Activated T-helper 1 cell treated with anti-CD3 and anti-CD28 coated beads, Interleukin-12 subunit alpha, Interleukin-12 subunit beta, Interleukin-2, Interleukin-4 antibody, amounts not matched to agents 30 ng/mL and 10 ng/mL and 1 ng/mL, durations not matched to agents 14 hours and 24 hours and 36 hours (primary cell): Measurements from ENCODE around the gene TMEM100. TPM values are rescaled to one million over a fixed set of nuclear protein-coding genes. Genes with fewer than 3 reads are reported as not detected.

ENCODE experiments used
- DNase-seq: peaks from one replicate; pipeline ENCODE4 v3.0.0; 2021; ENCODE audit warnings: low spot score
- H3K27ac Mint-ChIP-seq: one replicate; pipeline ENCODE4 v1.8.0; 2021; ENCODE audit warnings: mild to moderate bottlenecking, mixed read lengths
- H3K27me3 Mint-ChIP-seq: one replicate; pipeline ENCODE4 v1.8.0; 2022; ENCODE audit warnings: mild to moderate bottlenecking, moderate library complexity, mixed read lengths; ENCODE audit not compliant: insufficient read depth
- H3K36me3 Mint-ChIP-seq: one replicate; pipeline ENCODE4 v1.8.0; 2021; ENCODE audit warnings: low read depth, mixed read lengths
- H3K4me1 Mint-ChIP-seq: one replicate; pipeline ENCODE4 v1.8.0; 2021; ENCODE audit warnings: low read depth, mixed read lengths
- H3K4me3 Mint-ChIP-seq: one replicate; pipeline ENCODE4 v1.8.0; 2021; ENCODE audit warnings: mild to moderate bottlenecking, moderate library complexity, mixed read lengths
- H3K9me3 Mint-ChIP-seq: one replicate; pipeline ENCODE4 v1.8.0; 2021; ENCODE audit warnings: mixed read lengths
- intact Hi-C: fragments of 100-400 bp; cut with micrococcal nuclease; formaldehyde crosslinking; loops from one replicate; pipeline ENCODE4 v1.15.1; 2024
- total RNA-seq: library from RNA; stranded (reverse); gene quantifications from 2 replicates; pipeline ENCODE4 v1.2.3, GENCODE V29; 2022

The TMEM100 gene
- total RNA-seq, 1 donor from 2014 or later: not detected

DNA sequence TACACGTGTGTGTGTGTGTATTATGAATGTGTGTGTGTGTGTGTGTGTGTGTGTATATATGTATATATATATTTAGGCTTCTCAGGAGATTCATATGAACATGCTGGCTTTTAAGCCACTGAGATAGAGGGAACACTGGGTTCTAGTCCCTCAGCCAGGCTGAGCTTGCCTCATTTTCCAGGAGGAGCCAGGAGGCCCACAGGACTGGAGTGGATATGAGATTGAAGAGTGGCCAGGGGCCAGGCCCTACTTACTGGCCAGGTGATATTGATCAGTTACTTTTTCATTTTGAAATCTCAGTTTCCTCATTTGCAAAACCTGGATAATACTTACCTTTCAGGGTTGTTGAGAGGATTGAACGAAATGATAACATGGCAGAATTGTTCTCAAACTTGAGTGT is 34.0 kb upstream of the TMEM100 start:
- H3K36me3 Mint-ChIP-seq: no peaks in the 10 kb centered on the region

DNA sequence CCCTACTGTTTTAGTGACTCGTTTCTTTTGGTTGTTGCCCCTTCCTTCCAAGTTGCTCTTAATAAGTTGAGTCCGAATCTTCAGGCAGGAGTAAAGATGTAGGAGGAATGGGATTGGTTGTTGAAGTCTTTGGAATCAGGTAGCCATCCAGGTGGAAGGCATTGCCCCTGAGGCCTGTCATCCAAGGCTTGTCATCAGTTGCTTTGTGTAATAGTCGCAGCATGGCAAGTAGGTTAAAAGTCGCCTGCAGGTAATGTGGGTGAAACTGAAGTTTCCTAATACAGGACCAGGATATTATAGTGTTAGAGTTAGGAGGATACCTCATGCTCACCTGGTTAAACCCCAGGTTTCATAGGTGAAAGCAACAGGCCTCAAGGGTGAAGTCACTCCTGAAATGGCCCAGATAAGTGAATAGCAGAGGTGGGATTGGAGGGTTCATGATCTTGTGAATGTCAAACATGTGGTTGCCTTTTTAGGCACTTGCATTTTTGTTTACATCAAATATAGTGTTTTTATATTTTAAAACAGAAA is 29.1 kb upstream of the TMEM100 start:
- Mint-ChIP-seq H3K4me1 (peaks cover 12% of the 10 kb centered on the region), H3K27ac (peak overlapping the region; percentile 2), H3K9me3 (no peaks in the 10 kb centered on the region), H3K27me3 (peaks cover 17% of the 10 kb centered on the region), H3K36me3 (no peaks in the 10 kb centered on the region), H3K4me3 (peak overlapping the region; percentile 87)
- DNase-seq: no peak
- intact Hi-C loops: loop anchor here (2.0 kb wide), 1 partner anchor 783 kb away; the partner anchor contains the start of genes COX11 and STXBP4

More for the DNA sequence above, 34.0 kb upstream of the TMEM100 start:
- no peak overlapping the region for H3K27ac Mint-ChIP-seq
- no peaks in the 10 kb centered on the region for H3K27me3 Mint-ChIP-seq
- no peak overlapping the region for H3K4me3 Mint-ChIP-seq
- no peak for DNase-seq
- peaks cover 2% of the 10 kb centered on the region for H3K4me1 Mint-ChIP-seq
- intact Hi-C loops: no loop called here
- H3K9me3 Mint-ChIP-seq: no peaks in the 10 kb centered on the region

DNA sequence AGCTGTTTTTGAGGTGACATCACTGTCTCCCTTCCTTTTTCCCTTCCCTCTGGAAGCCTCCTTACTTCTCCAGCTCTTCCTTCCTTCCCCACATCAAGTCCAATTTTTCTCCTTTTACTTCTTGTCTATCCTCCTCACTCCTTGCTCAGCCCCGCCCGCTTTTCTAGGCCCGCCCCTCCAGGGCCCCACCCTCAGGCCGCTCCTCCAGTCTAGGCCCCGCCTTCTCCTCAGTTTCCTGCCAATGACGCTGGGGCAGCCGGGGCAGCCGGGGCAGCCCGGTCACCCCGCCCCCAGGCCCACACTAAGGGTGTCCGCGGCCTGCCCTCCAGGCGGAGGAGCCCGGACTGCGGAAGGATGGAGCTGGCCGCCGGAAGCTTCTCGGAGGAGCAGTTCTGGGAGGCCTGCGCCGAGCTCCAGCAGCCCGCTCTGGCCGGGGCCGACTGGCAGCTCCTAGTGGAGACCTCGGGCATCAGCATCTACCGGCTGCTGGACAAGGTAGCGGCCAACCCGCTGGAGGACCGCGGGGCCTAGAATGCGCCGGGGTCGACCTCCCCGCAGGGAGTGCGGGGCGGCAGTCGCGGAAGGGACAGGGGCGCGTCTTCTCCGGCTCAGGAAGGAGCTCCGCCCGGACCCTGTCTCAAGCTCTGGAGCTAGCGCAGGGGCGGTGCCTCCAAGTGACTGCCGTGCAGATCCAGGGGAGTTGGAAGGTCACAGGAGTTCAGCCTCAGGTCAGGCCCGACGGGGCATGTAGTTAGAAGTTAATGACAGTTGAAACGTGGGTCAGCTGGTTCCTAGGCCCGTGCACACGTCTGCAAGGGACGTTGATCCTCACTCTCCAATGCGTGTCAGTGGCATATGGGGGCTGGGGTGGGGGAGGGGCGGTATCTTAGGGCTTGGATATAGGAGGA is 28.3 kb upstream of the TMEM100 start, which contains the start of gene PCTP:
Gene PCTP (plus strand): TSS at position 302 of the 908 bp plus-strand sequence. CDS start 53 bp downstream, at position 355.
- no peaks in the 10 kb centered on the region for H3K9me3 Mint-ChIP-seq

DNA sequence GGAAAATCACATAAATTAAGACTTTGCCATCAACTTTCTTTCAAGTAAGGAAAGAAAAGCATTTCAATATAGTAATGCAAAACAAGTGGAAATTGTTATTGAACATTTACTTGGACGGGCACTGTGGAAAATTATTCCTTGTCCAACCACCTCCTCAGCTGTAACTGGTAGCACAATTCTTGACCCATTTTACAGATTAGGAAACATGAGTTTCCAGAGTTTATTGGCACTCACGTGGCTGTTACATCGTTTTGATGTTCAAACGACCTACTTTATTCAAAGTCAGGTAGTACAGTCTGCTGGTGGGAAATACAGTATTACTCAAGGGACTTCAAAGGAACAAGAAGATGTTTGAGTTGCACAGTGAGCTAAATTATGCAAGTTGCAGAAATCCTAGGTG is 27.3 kb upstream of the TMEM100 start:
- Mint-ChIP-seq H3K9me3 (no peaks in the 10 kb centered on the region), H3K27ac (no peak overlapping the region), H3K27me3 (peaks cover 30% of the 10 kb centered on the region), H3K4me1 (peaks cover 12% of the 10 kb centered on the region), H3K4me3 (peak overlapping the region; percentile 87), H3K36me3 (no peaks in the 10 kb centered on the region)
- intact Hi-C loops: loop anchor here (1.0 to 10.0 kb wide), 4 partner anchors 16 to 781 kb away; partner anchors contain the start of genes COX11 and STXBP4
- no peak for DNase-seq

More for the DNA sequence above, 28.3 kb upstream of the TMEM100 start, which contains the start of gene PCTP:
- peak within 1 kb of the TSS; percentile 87 for H3K4me3 Mint-ChIP-seq
- no peaks in the 10 kb centered on the region for H3K36me3 Mint-ChIP-seq
- H3K27me3 Mint-ChIP-seq: peaks cover 23% of the 10 kb centered on the region
- peak within 1 kb of the TSS; percentile 2 for H3K27ac Mint-ChIP-seq
- DNase-seq: peak; percentile 85
- peaks cover 12% of the 10 kb centered on the region for H3K4me1 Mint-ChIP-seq
- intact Hi-C loops: loop anchor here (1.0 to 2.0 kb wide), 3 partner anchors 17 to 782 kb away; partner anchors contain the start of genes COX11 and STXBP4

DNA sequence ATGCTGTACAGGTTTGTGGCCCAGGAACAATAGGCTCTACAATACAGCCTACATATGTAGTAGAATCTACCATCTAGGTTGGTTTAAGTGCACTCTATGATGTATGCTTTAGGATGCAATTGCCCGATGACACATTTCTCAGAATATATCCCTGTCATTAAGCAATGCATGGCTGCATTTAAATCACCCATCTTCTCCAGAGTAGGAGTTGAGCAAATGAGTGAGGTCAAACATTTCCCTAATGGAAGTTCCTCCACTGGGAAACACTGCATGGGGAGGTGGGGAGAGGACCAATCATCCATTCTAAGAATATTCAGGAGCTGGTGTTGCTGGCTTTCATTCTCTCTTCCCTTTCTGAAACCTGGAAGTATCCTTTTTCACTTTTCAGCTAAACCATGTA is 26.2 kb upstream of the TMEM100 start:
- intact Hi-C loops: loop anchor here (10.0 kb wide), 1 partner anchor 566 kb away; no protein-coding TSS in a partner anchor
- Mint-ChIP-seq H3K27me3 (peaks cover 32% of the 10 kb centered on the region), H3K9me3 (no peaks in the 10 kb centered on the region), H3K27ac (no peak overlapping the region), H3K36me3 (no peaks in the 10 kb centered on the region), H3K4me1 (peaks cover 12% of the 10 kb centered on the region), H3K4me3 (no peak overlapping the region)
- no peak for DNase-seq

DNA sequence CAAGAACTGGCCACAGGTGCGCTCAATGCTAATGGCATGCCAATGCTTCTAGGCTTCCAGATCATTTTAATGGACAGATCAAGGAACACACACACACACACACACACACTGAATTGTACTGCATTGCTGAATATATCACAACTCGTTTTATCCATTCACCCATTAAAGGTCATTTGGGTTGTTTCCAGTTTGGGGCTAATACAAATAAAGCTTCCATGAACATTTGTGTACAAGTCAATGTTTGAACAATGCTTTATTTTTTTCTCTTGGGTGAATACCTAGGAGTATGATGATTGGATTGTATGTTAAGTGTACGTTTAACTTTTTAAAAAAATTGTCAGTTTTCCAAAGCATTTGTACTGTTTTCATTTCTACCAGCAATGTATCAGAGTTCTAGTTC is 24.5 kb upstream of the TMEM100 start:
- DNase-seq: no peak
- Mint-ChIP-seq H3K9me3 (no peaks in the 10 kb centered on the region), H3K27me3 (peaks cover 37% of the 10 kb centered on the region), H3K4me3 (no peak overlapping the region), H3K4me1 (peaks cover 12% of the 10 kb centered on the region), H3K27ac (no peak overlapping the region), H3K36me3 (no peaks in the 10 kb centered on the region)
- intact Hi-C loops: loop anchor here (10.0 kb wide), 1 partner anchor 568 kb away; no protein-coding TSS in a partner anchor

DNA sequence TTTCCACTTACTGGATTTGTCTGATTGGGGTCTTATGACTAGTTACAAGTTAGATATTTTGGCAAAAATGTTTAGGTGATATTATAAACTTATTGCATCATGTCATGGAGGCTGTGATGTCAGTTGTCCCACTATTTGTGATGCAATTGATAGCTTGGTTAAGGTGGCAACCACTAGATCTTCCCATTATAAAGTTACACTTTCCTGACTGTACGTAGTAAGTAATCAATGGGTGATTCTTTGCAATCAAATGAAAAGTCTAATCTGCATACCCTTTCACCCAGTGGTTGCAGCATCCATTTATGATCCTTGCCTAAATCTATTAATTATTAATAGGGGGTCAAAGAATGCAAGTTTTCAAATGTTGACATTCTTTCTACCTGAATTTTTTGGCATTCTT is 23.8 kb upstream of the TMEM100 start:
- no peak overlapping the region for H3K4me3 Mint-ChIP-seq
- DNase-seq: no peak
- intact Hi-C loops: loop anchor here (10.0 kb wide), 1 partner anchor 568 kb away; no protein-coding TSS in a partner anchor
- no peaks in the 10 kb centered on the region for H3K36me3 Mint-ChIP-seq
- peaks cover 38% of the 10 kb centered on the region for H3K27me3 Mint-ChIP-seq
- H3K4me1 Mint-ChIP-seq: peaks cover 8% of the 10 kb centered on the region
- no peak overlapping the region for H3K27ac Mint-ChIP-seq
- H3K9me3 Mint-ChIP-seq: no peaks in the 10 kb centered on the region

DNA sequence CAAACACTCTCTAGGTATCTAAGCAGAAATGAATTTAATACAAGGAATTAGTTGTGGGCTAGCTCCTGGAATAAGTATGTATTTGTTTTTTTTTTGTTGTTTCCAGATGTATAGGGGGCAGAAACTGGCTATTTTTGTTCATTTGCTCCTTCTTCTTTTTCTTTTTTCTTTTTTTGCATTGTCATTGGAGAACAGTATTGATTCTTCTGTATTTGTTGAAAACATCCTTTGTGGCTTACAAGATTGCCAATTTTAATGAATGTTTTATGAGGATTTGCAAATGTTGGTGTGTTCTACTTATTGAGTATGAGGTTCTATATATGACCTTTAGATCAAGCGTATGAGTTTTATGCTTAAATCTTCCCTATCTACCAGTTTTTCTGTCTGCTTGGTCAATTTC is 22.6 kb upstream of the TMEM100 start:
- intact Hi-C loops: loop anchor here (10.0 kb wide), 1 partner anchor 570 kb away; no protein-coding TSS in a partner anchor
- no peak overlapping the region for H3K27ac Mint-ChIP-seq
- H3K27me3 Mint-ChIP-seq: peaks cover 39% of the 10 kb centered on the region
- H3K36me3 Mint-ChIP-seq: no peaks in the 10 kb centered on the region
- no peaks in the 10 kb centered on the region for H3K4me1 Mint-ChIP-seq
- DNase-seq: no peak
- H3K9me3 Mint-ChIP-seq: no peaks in the 10 kb centered on the region
- H3K4me3 Mint-ChIP-seq: no peak overlapping the region

DNA sequence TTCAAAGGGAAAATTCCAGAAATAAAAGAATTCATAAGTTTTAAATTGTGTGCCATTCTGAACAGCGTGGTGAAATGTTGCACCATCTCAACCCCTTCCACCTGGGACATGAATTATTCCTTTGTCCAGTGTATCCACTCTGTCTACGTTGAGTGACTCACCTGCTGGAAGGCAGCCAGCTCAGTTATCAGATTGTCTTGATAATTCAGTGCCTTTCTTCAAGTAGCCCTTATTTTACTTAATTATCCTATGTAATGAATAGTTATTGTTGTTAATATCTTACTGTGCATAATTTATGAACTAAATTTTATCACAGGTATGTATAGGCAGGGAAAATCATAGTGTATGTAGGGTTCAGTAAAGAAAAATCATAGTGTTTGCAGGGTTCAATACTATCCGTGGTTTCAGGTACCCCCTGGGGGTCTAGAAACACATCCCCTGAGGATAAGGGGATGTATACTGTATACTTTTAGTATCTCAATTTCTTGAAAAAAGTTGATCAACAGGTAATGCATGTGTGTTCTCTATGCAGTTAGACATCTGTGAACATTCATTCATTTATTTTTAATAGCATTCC is 20.5 kb upstream of the TMEM100 start:
- Mint-ChIP-seq H3K4me3 (no peak overlapping the region), H3K27ac (no peak overlapping the region), H3K9me3 (no peaks in the 10 kb centered on the region), H3K4me1 (no peaks in the 10 kb centered on the region), H3K27me3 (peaks cover 35% of the 10 kb centered on the region), H3K36me3 (no peaks in the 10 kb centered on the region)
- intact Hi-C loops: loop anchor here (10.0 kb wide), 1 partner anchor 572 kb away; no protein-coding TSS in a partner anchor
- no peak for DNase-seq

DNA sequence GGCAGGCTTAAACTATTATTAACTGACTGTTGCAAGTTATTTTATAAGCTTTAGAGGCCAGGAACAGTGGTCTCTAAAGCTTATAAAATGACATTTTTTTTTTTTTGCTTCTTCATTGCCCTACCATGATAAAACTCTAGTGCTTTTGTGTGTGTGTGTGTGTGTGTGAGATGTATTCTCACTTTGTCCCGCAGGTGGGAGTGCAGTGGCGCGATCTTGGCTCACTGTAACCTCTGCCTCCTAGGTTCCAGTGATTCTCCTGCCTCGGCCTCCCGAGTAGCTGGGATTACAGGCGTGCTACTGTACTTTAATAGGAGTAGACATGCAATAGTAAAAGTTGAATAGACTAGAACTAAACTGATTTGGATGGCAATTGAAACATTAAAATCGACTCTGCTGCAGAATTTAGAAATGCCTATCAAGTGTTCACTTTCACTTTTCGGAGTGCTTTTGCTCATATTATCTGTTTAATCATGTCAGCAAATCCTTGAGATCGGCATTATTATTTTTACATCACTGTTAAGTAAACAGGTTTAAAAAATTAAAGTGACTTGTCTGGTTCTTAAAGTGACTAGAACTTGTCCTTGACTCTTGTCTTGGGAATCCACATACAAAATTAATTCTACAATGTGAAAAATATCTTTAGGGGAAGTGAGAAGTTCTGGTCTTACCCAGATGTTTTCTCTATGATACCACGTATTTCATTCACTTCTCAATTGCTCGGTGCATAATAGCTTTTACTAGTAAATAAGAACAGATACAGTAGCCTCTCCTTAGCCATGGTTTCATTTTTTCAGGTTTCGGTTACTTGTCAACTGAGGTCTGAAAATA is 19.8 kb upstream of the TMEM100 start:
- H3K27ac Mint-ChIP-seq: no peak overlapping the region
- H3K4me1 Mint-ChIP-seq: no peaks in the 10 kb centered on the region
- intact Hi-C loops: loop anchor here (10.0 kb wide), 1 partner anchor 572 kb away; no protein-coding TSS in a partner anchor
- no peaks in the 10 kb centered on the region for H3K36me3 Mint-ChIP-seq
- no peaks in the 10 kb centered on the region for H3K9me3 Mint-ChIP-seq
- no peak overlapping the region for H3K4me3 Mint-ChIP-seq
- no peak for DNase-seq
- H3K27me3 Mint-ChIP-seq: peaks cover 29% of the 10 kb centered on the region

DNA sequence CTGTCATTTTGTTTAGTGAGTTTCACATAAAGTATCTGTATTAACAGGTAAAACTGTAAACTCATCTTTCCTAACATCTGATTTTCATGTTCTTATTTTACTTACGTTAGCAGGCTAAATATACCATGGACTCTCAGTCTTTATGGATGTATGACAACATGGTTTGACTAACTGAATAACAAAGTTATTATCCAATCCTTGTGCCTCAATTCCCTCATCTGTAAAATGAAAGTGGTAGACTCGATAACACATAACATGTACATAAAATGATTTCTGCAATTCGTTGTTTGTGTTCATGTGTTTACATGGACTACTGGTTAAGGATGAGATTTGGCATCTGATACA is 18.7 kb upstream of the TMEM100 start:
- no peaks in the 10 kb centered on the region for H3K4me1 Mint-ChIP-seq
- no peaks in the 10 kb centered on the region for H3K9me3 Mint-ChIP-seq
- no peak for DNase-seq
- intact Hi-C loops: loop anchor here (10.0 kb wide), 1 partner anchor 573 kb away; no protein-coding TSS in a partner anchor
- H3K36me3 Mint-ChIP-seq: no peaks in the 10 kb centered on the region
- no peak overlapping the region for H3K4me3 Mint-ChIP-seq
- no peak overlapping the region for H3K27ac Mint-ChIP-seq
- H3K27me3 Mint-ChIP-seq: peaks cover 19% of the 10 kb centered on the region
